Right lobe of liver (tissue), 6 donors: ENCODE results near the gene UHMK1. TPM values are rescaled to one million over a fixed set of nuclear protein-coding genes. Genes with fewer than 3 reads are reported as not detected.
A peak's percentile ranks its signal among the peaks of the same experiment; 100 is the strongest.
"Not testable (repeated sequence)": the region's sequence is repeated elsewhere in the genome, so short reads cannot be mapped to it uniquely, and the experiment has no call there.

Experiments
- ATAC-seq, 4 donors: fragments of 200-7000 bp; cut with Tn5 transposase; one replicate each; pipeline ENCODE4 v1.9.1; 2020; ENCODE audit warnings: mild to moderate bottlenecking in 4 of 4, moderate library complexity in 4 of 4
- DNase-seq, 3 donors: peaks; one replicate each; pipeline ENCODE4 v3.0.0-alpha.2; 2020
- H3K27ac ChIP-seq, 3 donors: fragments of 200-600 bp; one replicate each; pipeline ENCODE4 v1.8.0; 2022
- H3K27me3 ChIP-seq, 2 donors: fragments of 200-600 bp; one replicate each; pipeline ENCODE4 v1.8.0; 2022
- H3K36me3 ChIP-seq, 4 donors: fragments of 200-600 bp; sonication (generic) in 1 of 4; one replicate each; pipeline versions ENCODE4 v1.5.1 to v1.8.0; 2017 to 2022; ENCODE audit warnings: control low read depth in 1 of 4
- H3K4me1 ChIP-seq, 4 donors: fragments of 200-600 bp; sonication (generic) in 1 of 4; one replicate each; pipeline versions ENCODE4 v1.5.1 to v1.8.0; 2017 to 2022; ENCODE audit warnings: control low read depth in 1 of 4
- H3K4me3 ChIP-seq, 3 donors: fragments of 200-600 bp; one replicate each; pipeline ENCODE4 v1.8.0; 2022
- H3K9me3 ChIP-seq, 4 donors: fragments of 200-600 bp; sonication (generic) in 1 of 4; one replicate each; pipeline versions ENCODE4 v1.5.1 to v1.8.0; 2017 to 2022; ENCODE audit warnings: control low read depth in 1 of 4
- CTCF ChIP-seq, 4 donors: fragments of 200-600 bp in 3 of 4; fragments of 450-650 bp in 1 of 4; IDR thresholded peaks; one replicate each; pipeline versions ENCODE4 v1.5.1 to v1.8.0; 2016 to 2022; ENCODE audit warnings: antibody characterized with exemption in 4 of 4, mild to moderate bottlenecking in 2 of 4
- POLR2A ChIP-seq: fragments of 450-650 bp; IDR thresholded peaks from one replicate; pipeline ENCODE4 v1.6.1; 2017; ENCODE audit warnings: antibody characterized with exemption, mild to moderate bottlenecking
- WGBS: methylation state at CpG from one replicate; pipeline ENCODE4 v1.1.6; 2018; ENCODE audit warnings: low coverage, low lambda C conversion rate; ENCODE audit not compliant: insufficient coverage; ENCODE audit errors: missing lambda C conversion rate; 5-methylcytosine and 5-hydroxymethylcytosine counted together
- intact Hi-C, 2 donors: fragments of 100-400 bp; cut with DNase I; formaldehyde crosslinking; loops; one replicate each; pipeline versions ENCODE4 v1.11.2 to v1.14.1; 2022
- long read RNA-seq: library from polyadenylated mRNA; unstranded; transcript quantifications from one replicate; pipeline ENCODE4 v2.0.0, GENCODE V29; 2019
- total RNA-seq, 6 experiments: library from RNA; depleted of rRNA in 2 of 6; stranded (reverse); fragments of >200 nt in 2 of 6; fragmentation: NEBNext Ultra II Directional in 3 of 6; extraction: Animal tissue kit (Norgen Biotek cat#: 25700) in 3 of 6; gene quantifications; one replicate each; pipeline versions ENCODE4 v1.1.0 to v1.2.4, GENCODE V29; 2016 to 2023
- donor health status: DM: no; HTN: yes; CAD: no.
- donor health status: DM: no; HTN: no; CAD: no.
- donor health status: DM: no; HTN: no; CAD: no.
- donor health status: DM: no; HTN: yes; CAD: no.
- donor health status: DM: no; HTN: yes; CAD: no.

The UHMK1 gene
- total RNA-seq: 10 to 100 TPM; 28.8 to 51.6 (median 38.4) TPM
- long read RNA-seq, full-length matches to known transcripts: 4 of 6 reads
- long read RNA-seq, partial matches to known transcripts: 0 of 6 reads
- long read RNA-seq, other reads (novel, unspliced or antisense): 2 of 6 reads

GRCh38 chr1:162497723-162498495, at the start of gene UHMK1:
Gene UHMK1, plus strand, starts transcription at chr1:162497818. Its CDS starts 183 bp downstream, at chr1:162498001.
- TF ChIP-seq POLR2A: peak; percentile 61
- TF ChIP-seq CTCF (IDR thresholded peaks at IDR 0.05): no peak
- Histone ChIP-seq H3K27me3 (no peaks in the 10 kb centered on the region), H3K27ac (peak within 1 kb of the TSS; percentile 82 to 94 (median 89)), H3K4me3 (peak within 1 kb of the TSS; percentile 87 to 96 (median 92)), H3K9me3 (no peaks in the 10 kb centered on the region), H3K36me3 (peaks cover 0 to 29% (median 3%) of the 10 kb centered on the region in 4 donors), H3K4me1 (peaks cover 0 to 16% (median 0%) of the 10 kb centered on the region in 4 donors)
- intact Hi-C loops: no loop called here
- DNase-seq (peak; percentile 86 to 94 (median 93)), ATAC-seq (peak; percentile 99 to 100 (median 99))
- under 1% methylated on average over 37 of the region's 61 CpGs for WGBS

GRCh38 chr1:162454361-162454760, 43.3 kb upstream of the UHMK1 start:
- H3K36me3 ChIP-seq, H3K27ac ChIP-seq, H3K4me1 ChIP-seq, ATAC-seq, H3K27me3 ChIP-seq, DNase-seq, intact Hi-C loops, H3K4me3 ChIP-seq, H3K9me3 ChIP-seq: not testable (repeated sequence)
- 100% methylated on average over 1 of the region's 3 CpGs for WGBS

- H3K4me3 ChIP-seq: no peak overlapping the region
- DNase-seq: no peak
- intact Hi-C loops: no loop called here
- ATAC-seq: no peak
- no peaks in the 10 kb centered on the region for H3K27me3 ChIP-seq
- H3K9me3 ChIP-seq: no peaks in the 10 kb centered on the region
- WGBS: 74% methylated on average over 4 of the region's 4 CpGs
- no peak overlapping the region for H3K27ac ChIP-seq
- no peaks in the 10 kb centered on the region for H3K36me3 ChIP-seq
- H3K4me1 ChIP-seq: no peaks in the 10 kb centered on the region
- TF ChIP-seq POLR2A: no peak
- TF ChIP-seq CTCF (IDR thresholded peaks at IDR 0.05): no peak
Measured at GRCh38 chr1:162456323-162456722, 41.3 kb upstream of the UHMK1 start.

- H3K27me3 ChIP-seq: no peaks in the 10 kb centered on the region
- TF ChIP-seq POLR2A: no peak
- TF ChIP-seq CTCF (IDR thresholded peaks at IDR 0.05): no peak
- DNase-seq (no peak), ATAC-seq (no peak)
- no peak overlapping the region for H3K4me3 ChIP-seq
- no peaks in the 10 kb centered on the region for H3K36me3 ChIP-seq
- intact Hi-C loops: no loop called here
- no peaks in the 10 kb centered on the region for H3K4me1 ChIP-seq
- no peaks in the 10 kb centered on the region for H3K9me3 ChIP-seq
- H3K27ac ChIP-seq: no peak overlapping the region
- WGBS: 85% methylated on average over 5 of the region's 5 CpGs
Measured at GRCh38 chr1:162458236-162458635, 39.4 kb upstream of the UHMK1 start.

GRCh38 chr1:162462425-162462824, 35.2 kb upstream of the UHMK1 start:
- intact Hi-C loops, H3K27ac ChIP-seq, H3K36me3 ChIP-seq, ATAC-seq, DNase-seq, H3K9me3 ChIP-seq, H3K4me1 ChIP-seq, H3K27me3 ChIP-seq, H3K4me3 ChIP-seq: not testable (repeated sequence)
- no CpG with 5 or more reads among the region's 2 CpGs for WGBS
